Measurements from ENCODE around the gene DLG2.

GRCh38 chr11:84496122-84496521 is 1131.0 kb downstream of the DLG2 start:
- TF ChIP-seq CTCF (conservative IDR thresholded peaks at IDR 0.05; ENCODE audit: low read depth, low read length) (no peak), RAD21 (IDR thresholded peaks at IDR 0.05; ENCODE audit: low read length) (no peak), RFX5 (IDR thresholded peaks at IDR 0.05; ENCODE audit: low read depth, low read length) (no peak), ELK1 (IDR thresholded peaks at IDR 0.05; ENCODE audit: borderline replicate concordance, low read depth, low read length) (no peak), USF2 (IDR thresholded peaks at IDR 0.05; ENCODE audit: low read depth, low read length) (no peak), BHLHE40 (IDR thresholded peaks at IDR 0.05; ENCODE audit: low read depth, low read length) (no peak), MAFK (IDR thresholded peaks at IDR 0.05; ENCODE audit: low read depth, low read length) (no peak), CEBPB (IDR thresholded peaks at IDR 0.05; ENCODE audit: low read depth, low read length) (no peak), POLR2A (IDR thresholded peaks at IDR 0.05; ENCODE audit: low read depth, low read length) (no peak)

Data from IMR-90 (cell line).